Muscle layer of duodenum (tissue), 2 donors: ENCODE measurements around the gene VAV2.

ENCODE experiments used
- H3K27ac ChIP-seq: one replicate; pipeline ENCODE4 v1.7.0; 2013; ENCODE audit warnings: mild to moderate bottlenecking, low read length
- H3K27me3 ChIP-seq: one replicate; pipeline ENCODE4 v1.7.0; 2013; ENCODE audit warnings: low read depth, mild to moderate bottlenecking, control low read depth, low read length
- H3K36me3 ChIP-seq, 2 donors: one replicate each; pipeline ENCODE4 v1.7.0; 2013; ENCODE audit warnings: low read length in 2 of 2, control low read depth in 1 of 2, mild to moderate bottlenecking in 1 of 2; ENCODE audit not compliant: insufficient read depth in 2 of 2, control insufficient read depth in 1 of 2
- H3K4me1 ChIP-seq, 2 donors: one replicate each; pipeline ENCODE4 v1.7.0; 2013; ENCODE audit warnings: low read length in 2 of 2, mild to moderate bottlenecking in 2 of 2, control low read depth in 1 of 2, moderate library complexity in 1 of 2; ENCODE audit not compliant: insufficient read depth in 2 of 2, control insufficient read depth in 1 of 2
- H3K4me3 ChIP-seq, 2 donors: one replicate each; pipeline ENCODE4 v1.7.0; 2013; ENCODE audit warnings: low read length in 2 of 2, low read depth in 1 of 2, mild to moderate bottlenecking in 1 of 2
- H3K9me3 ChIP-seq, 2 donors: one replicate each; pipeline ENCODE4 v1.7.0; 2013; ENCODE audit warnings: low read length in 2 of 2, control low read depth in 1 of 2, mild to moderate bottlenecking in 1 of 2; ENCODE audit not compliant: control insufficient read depth in 1 of 2
- donor health status: healthy.

The VAV2 gene

DNA sequence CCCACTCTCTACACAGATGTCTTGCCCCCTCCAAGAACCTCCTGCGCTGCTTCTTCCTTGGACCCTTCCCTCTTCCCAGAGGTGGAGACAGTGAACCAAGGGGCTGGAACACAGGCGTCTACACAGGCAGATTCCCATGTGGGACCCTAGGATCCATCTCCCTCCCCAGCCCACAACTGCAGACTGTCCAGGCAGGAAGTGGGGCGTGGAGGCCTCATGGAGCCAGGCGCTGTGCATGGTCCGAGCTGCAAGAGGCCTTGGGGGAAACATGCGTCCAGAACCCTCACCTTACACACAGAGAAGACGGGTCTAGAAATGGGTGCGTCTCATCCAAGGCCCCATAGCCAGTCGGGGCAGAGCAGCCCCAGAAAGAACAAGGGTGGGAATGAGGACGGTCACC lies 117.5 kb downstream of the VAV2 start:
- H3K9me3 ChIP-seq = no peaks in the 10 kb centered on the region
- H3K4me3 ChIP-seq = no peak overlapping the region
- H3K27me3 ChIP-seq = no peaks in the 10 kb centered on the region
- no peak overlapping the region for H3K27ac ChIP-seq
- H3K36me3 ChIP-seq = no peaks in the 10 kb centered on the region
- H3K4me1 ChIP-seq = no peaks in the 10 kb centered on the region

- Histone ChIP-seq H3K36me3 (no peaks in the 10 kb centered on the region), H3K27ac (no peak overlapping the region), H3K9me3 (no peaks in the 10 kb centered on the region), H3K27me3 (no peaks in the 10 kb centered on the region), H3K4me3 (no peak overlapping the region), H3K4me1 (no peaks in the 10 kb centered on the region)
Measured at GRCh38 chr9:133874060-133874657, 118.0 kb downstream of the VAV2 start.

GRCh38 chr9:133873461-133873891 lies 118.6 kb downstream of the VAV2 start:
- Histone ChIP-seq H3K4me3 (no peak overlapping the region), H3K27me3 (no peaks in the 10 kb centered on the region), H3K36me3 (no peaks in the 10 kb centered on the region), H3K27ac (no peak overlapping the region), H3K4me1 (no peaks in the 10 kb centered on the region), H3K9me3 (no peaks in the 10 kb centered on the region)

DNA sequence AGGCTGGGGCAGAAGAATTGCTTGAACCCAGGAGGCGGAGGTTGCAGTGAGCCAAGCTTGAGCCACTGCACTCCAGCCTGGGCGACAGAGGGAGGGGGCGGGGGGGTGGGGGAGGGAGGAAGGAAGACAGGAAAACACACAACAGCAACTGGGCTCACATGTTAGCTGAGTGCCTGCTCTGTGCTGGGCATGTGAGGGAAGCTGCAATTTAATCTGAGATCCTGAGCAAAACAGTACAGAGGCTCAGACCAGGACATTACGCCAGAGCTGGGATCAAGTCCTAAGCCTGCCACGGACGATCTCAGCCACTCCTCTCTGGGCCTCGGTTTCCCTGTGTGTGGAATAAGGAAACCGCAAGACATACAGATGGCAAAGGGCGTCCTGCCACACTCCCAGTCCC lies 119.1 kb downstream of the VAV2 start:
- no peaks in the 10 kb centered on the region for H3K9me3 ChIP-seq
- H3K4me1 ChIP-seq = no peaks in the 10 kb centered on the region
- H3K4me3 ChIP-seq = no peak overlapping the region
- no peaks in the 10 kb centered on the region for H3K27me3 ChIP-seq
- H3K27ac ChIP-seq = no peak overlapping the region
- no peaks in the 10 kb centered on the region for H3K36me3 ChIP-seq

- no peak overlapping the region for H3K4me3 ChIP-seq
- H3K9me3 ChIP-seq = no peaks in the 10 kb centered on the region
- H3K36me3 ChIP-seq = no peaks in the 10 kb centered on the region
- no peaks in the 10 kb centered on the region for H3K4me1 ChIP-seq
- no peak overlapping the region for H3K27ac ChIP-seq
- no peaks in the 10 kb centered on the region for H3K27me3 ChIP-seq
Measured at GRCh38 chr9:133870598-133871595, 121.2 kb downstream of the VAV2 start.

- Histone ChIP-seq H3K27me3 (no peaks in the 10 kb centered on the region), H3K4me1 (no peaks in the 10 kb centered on the region), H3K9me3 (peaks cover 0 to 2% of the 10 kb centered on the region in 2 donors), H3K36me3 (no peaks in the 10 kb centered on the region), H3K27ac (no peak overlapping the region), H3K4me3 (no peak overlapping the region)
Measured at GRCh38 chr9:133869674-133870405, 122.3 kb downstream of the VAV2 start.

DNA sequence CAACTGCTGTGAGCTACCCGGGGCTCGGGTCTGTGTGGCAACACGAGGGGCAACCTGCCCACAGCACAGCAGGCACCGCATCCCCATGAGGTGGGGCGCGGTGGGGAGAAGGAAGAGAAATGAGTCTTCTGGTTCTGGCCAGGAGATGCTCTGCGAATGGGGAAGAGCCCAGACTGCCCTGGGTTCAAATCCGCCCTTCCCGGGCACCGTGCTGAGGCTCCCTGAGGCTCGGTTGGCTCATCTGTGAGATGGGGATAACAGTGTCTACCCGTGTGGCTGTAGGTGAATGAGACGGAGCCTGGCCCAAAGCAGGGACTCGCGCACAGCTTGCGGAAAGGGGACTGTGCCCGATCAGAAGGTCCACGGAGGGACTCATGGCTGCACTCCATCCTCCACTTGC lies 123.9 kb downstream of the VAV2 start:
- H3K27ac ChIP-seq = no peak overlapping the region
- no peak overlapping the region for H3K4me3 ChIP-seq
- peaks cover 0 to 4% of the 10 kb centered on the region in 2 donors for H3K9me3 ChIP-seq
- no peaks in the 10 kb centered on the region for H3K27me3 ChIP-seq
- H3K36me3 ChIP-seq = no peaks in the 10 kb centered on the region
- no peaks in the 10 kb centered on the region for H3K4me1 ChIP-seq

- H3K4me3 ChIP-seq = no peak overlapping the region
- H3K36me3 ChIP-seq = no peaks in the 10 kb centered on the region
- H3K27me3 ChIP-seq = no peaks in the 10 kb centered on the region
- H3K27ac ChIP-seq = no peak overlapping the region
- peaks cover 0 to 4% of the 10 kb centered on the region in 2 donors for H3K9me3 ChIP-seq
- no peaks in the 10 kb centered on the region for H3K4me1 ChIP-seq
Measured at GRCh38 chr9:133866946-133867345, 125.2 kb downstream of the VAV2 start.

DNA sequence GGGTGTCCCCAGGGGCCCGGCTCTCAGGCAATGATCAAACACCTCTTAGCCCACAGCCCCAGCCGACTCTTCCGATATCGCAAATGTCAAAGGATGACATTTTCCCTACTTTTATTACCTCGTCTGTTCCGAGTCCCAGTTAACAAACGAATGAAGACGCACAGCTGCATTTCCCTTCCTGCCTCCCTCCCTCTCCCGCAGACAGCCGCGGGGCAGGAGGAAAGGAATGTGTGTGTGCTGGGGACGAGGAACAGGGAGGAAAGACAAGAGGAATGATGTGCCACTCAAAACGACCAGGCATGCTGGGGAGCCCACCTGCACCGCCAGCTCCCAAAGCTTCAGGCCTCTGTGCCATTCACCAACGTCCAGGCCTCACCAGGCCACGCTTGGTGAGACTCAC lies 128.1 kb downstream of the VAV2 start:
- Histone ChIP-seq H3K36me3 (no peaks in the 10 kb centered on the region), H3K4me3 (no peak overlapping the region), H3K9me3 (peaks cover 0 to 4% of the 10 kb centered on the region in 2 donors), H3K27me3 (no peaks in the 10 kb centered on the region), H3K4me1 (no peaks in the 10 kb centered on the region), H3K27ac (no peak overlapping the region)

GRCh38 chr9:133863257-133863592 lies 128.9 kb downstream of the VAV2 start:
- Histone ChIP-seq H3K4me3 (peak overlapping the region; percentile 8 to 49), H3K27me3 (no peaks in the 10 kb centered on the region), H3K36me3 (no peaks in the 10 kb centered on the region), H3K27ac (peak overlapping the region; percentile 40), H3K9me3 (peaks cover 0 to 4% of the 10 kb centered on the region in 2 donors), H3K4me1 (no peaks in the 10 kb centered on the region)

DNA sequence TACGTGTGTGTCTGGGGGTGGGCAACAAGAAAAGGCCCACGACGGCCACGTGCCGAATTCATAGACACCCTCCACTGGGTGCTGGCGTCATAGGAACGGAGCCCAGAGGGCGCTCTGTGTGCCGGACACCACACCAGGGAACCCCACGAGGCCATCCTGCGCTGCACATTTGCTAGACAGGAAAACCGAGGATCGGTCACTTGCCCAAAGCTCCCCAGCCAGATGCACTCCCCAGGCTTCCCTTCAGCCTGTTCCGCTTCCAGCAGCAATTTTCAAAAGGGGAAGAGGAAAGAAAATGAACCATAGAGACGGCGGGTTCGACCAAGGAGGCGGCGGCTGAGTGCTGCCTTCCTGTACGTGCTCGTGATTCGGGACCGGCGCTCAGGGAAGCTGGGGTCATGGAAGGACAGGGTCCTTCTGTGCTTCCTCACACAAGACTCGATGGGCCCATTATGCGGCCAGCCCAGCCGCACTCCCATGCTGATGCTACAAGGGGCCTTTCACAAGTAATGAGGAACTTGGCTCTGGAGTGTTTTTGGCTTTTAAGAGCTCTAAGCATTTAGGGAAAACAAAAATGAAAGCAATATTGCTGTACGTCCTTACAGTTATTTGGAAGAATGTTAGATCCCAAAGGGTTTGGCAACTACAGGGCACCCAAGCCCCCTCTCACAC lies 129.4 kb downstream of the VAV2 start:
- Histone ChIP-seq H3K36me3 (no peaks in the 10 kb centered on the region), H3K27me3 (no peaks in the 10 kb centered on the region), H3K9me3 (peaks cover 0 to 4% of the 10 kb centered on the region in 2 donors), H3K4me3 (peak overlapping the region; percentile 8 to 49), H3K27ac (peak overlapping the region; percentile 40), H3K4me1 (no peaks in the 10 kb centered on the region)
